Esophagus mucosa (tissue), 1 donor: ENCODE measurements around the gene SDCBP2. TPM values are rescaled to one million over a fixed set of nuclear protein-coding genes. Genes with fewer than 3 reads are reported as not detected.
A peak's percentile ranks its signal among the peaks of the same experiment; 100 is the strongest.

Experiments
- ATAC-seq: fragments of 200-7000 bp; cut with Tn5 transposase; one replicate; pipeline ENCODE4 v1.9.1; 2020
- total RNA-seq: library from RNA; stranded (reverse); gene quantifications from one replicate; pipeline ENCODE4 v1.2.4, GENCODE V29; 2023
- donor health status: DM: yes; HTN: yes; CAD: no.

SDCBP2 gene
- 107 TPM for total RNA-seq

GRCh38 chr20:1328680-1329330 lies at the start of gene SDCBP2:
Gene SDCBP2 (minus strand): TSS chr20:1329139. CDS start chr20:1320416, 8,723 bp downstream.
- peak; percentile 76 for ATAC-seq

GRCh38 chr20:1378735-1379125 lies 49.8 kb upstream of the SDCBP2 start:
- no peak for ATAC-seq

GRCh38 chr20:1377984-1378734 lies 49.2 kb upstream of the SDCBP2 start:
- ATAC-seq = no peak

GRCh38 chr20:1377341-1377871 lies 48.5 kb upstream of the SDCBP2 start:
- no peak for ATAC-seq

GRCh38 chr20:1376408-1377270 lies 47.7 kb upstream of the SDCBP2 start:
- no peak for ATAC-seq

- ATAC-seq = peak; percentile 10
Measured at GRCh38 chr20:1376007-1376406, 47.1 kb upstream of the SDCBP2 start.

GRCh38 chr20:1375515-1375914 lies 46.6 kb upstream of the SDCBP2 start:
- ATAC-seq = no peak

- ATAC-seq = no peak
Measured at GRCh38 chr20:1374246-1374645, 45.3 kb upstream of the SDCBP2 start.

GRCh38 chr20:1373614-1374013 lies 44.7 kb upstream of the SDCBP2 start:
- no peak for ATAC-seq

GRCh38 chr20:1373036-1373435 lies 44.1 kb upstream of the SDCBP2 start:
- ATAC-seq = no peak

GRCh38 chr20:1371830-1372539 lies 43.0 kb upstream of the SDCBP2 start:
- ATAC-seq = no peak

- no peak for ATAC-seq
Measured at GRCh38 chr20:1371202-1371782, 42.4 kb upstream of the SDCBP2 start.

- no peak for ATAC-seq
Measured at GRCh38 chr20:1370548-1371110, 41.7 kb upstream of the SDCBP2 start.

- ATAC-seq = no peak
Measured at GRCh38 chr20:1369970-1370369, 41.0 kb upstream of the SDCBP2 start.

- no peak for ATAC-seq
Measured at GRCh38 chr20:1368448-1369199, 39.7 kb upstream of the SDCBP2 start.

GRCh38 chr20:1367479-1367878 lies 38.5 kb upstream of the SDCBP2 start:
- no peak for ATAC-seq

GRCh38 chr20:1364106-1364505 lies 35.2 kb upstream of the SDCBP2 start:
- ATAC-seq = no peak

GRCh38 chr20:1363522-1363921 lies 34.6 kb upstream of the SDCBP2 start:
- no peak for ATAC-seq

GRCh38 chr20:1362484-1362883 lies 33.5 kb upstream of the SDCBP2 start:
- no peak for ATAC-seq

GRCh38 chr20:1360094-1360846 lies 31.3 kb upstream of the SDCBP2 start:
- no peak for ATAC-seq
